GM18508 (cell line): ENCODE measurements around the gene PPP2R5E.
"Not testable (repeated sequence)": the region's sequence is repeated elsewhere in the genome, so short reads cannot be mapped to it uniquely, and the experiment has no call there.

ENCODE experiments used
- ATAC-seq: cut with Tn5 transposase; IDR thresholded peaks from one replicate; pipeline ENCODE4 v1.9.1; 2021; ENCODE audit warnings: moderate number of reproducible peaks; ENCODE audit not compliant: insufficient read depth, unreplicated experiment

PPP2R5E gene

DNA sequence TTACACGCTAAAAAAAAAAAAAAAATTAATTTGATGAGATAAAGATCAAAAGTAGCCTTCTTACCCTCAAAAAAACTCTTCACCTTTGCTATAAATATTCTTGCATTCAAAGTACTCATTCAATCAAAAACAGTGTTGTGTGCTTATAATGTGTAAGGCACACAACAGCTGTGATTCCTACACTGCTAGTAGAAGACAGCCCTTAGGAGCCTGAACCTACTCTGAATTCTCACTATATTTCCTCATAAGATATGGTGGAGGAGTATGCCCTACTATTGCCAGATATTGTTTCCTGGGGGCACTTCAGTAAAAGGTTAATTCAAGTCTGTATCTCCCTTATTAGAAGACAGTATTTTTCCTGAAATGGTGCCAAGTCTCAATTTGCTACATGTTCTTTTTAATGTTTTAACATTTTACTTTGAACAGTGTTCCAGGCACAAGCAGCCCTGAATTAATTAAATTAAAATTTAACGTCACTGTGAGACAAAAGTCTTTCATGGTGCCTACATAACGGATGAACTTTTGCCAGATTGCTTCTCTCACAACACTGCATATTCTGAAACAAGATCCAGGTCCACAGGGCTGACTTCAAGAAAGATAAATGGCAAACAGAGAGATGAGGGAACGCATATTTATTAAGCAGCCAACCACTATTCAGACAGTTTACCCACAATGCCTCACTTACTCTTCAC is 19.3 kb downstream of the PPP2R5E start:
- ATAC-seq = no peak

GRCh38 chr14:63522511-63522910 is 20.7 kb downstream of the PPP2R5E start:
- ATAC-seq = not testable (repeated sequence)

GRCh38 chr14:63517354-63517753 is 25.8 kb downstream of the PPP2R5E start:
- ATAC-seq = no peak

- ATAC-seq = no peak
Measured at GRCh38 chr14:63515240-63515639, 27.9 kb downstream of the PPP2R5E start.

DNA sequence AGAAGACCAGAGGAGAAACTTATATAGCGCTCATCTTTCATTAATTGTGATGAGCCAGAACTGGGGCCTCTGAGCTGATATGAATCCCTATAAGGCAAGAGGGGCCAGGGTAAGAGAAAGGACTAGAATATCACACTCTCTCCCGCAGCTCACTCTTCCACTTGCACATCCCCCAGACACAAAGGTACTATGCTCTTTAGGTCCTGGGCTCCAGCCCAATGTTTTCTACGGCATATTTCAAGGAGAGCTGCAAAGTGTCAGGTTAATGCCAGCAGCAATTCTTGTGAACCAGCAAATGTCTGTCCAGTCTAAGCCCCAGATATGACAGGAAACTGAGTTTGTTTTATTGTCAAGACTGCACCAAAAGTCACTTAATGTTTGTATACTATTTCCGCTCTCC is 29.4 kb downstream of the PPP2R5E start:
- ATAC-seq = no peak

GRCh38 chr14:63512861-63513260 is 30.3 kb downstream of the PPP2R5E start:
- ATAC-seq = no peak

DNA sequence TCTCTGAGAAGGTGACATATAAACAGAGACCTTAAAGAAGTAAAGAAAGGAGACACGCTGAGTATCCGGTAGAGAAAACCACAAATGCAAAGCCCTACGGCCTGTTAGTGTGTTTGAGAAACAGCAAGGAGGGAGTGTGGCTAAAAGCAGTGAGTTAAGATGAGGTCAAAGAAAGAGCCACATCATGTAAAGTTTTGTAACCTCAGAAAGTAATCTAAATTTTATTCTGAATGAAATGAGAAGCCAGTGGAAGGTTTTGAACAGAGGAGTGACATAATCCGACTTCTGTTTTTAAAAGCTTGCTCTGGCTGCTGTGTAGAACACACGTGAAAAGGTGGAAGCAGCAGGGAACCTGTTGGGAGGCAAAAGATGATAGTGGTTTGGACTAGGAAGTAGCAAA is 32.6 kb downstream of the PPP2R5E start:
- ATAC-seq = no peak

- no peak for ATAC-seq
Measured at GRCh38 chr14:63508033-63508432, 35.1 kb downstream of the PPP2R5E start.

DNA sequence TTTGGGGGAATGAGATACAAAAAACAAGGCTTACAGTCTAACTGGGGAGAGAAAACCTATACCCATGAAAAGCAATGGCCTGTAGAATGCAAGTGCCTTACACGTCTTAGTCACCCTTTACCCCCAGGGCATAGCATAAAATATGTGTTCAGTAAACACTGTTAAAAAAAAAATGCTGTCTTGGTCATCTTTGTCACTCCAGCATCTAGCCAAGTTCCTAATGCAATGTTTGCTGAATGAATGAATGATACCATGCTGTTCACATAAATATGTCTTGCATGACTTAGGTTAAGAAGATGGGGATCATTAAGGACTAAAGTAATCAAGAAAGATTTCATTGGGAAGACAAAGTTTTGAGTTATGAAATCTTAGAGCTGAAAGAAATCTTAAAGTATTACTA is 38.5 kb downstream of the PPP2R5E start:
- no peak for ATAC-seq

- ATAC-seq = no peak
Measured at GRCh38 chr14:63501429-63501828, 41.7 kb downstream of the PPP2R5E start.

DNA sequence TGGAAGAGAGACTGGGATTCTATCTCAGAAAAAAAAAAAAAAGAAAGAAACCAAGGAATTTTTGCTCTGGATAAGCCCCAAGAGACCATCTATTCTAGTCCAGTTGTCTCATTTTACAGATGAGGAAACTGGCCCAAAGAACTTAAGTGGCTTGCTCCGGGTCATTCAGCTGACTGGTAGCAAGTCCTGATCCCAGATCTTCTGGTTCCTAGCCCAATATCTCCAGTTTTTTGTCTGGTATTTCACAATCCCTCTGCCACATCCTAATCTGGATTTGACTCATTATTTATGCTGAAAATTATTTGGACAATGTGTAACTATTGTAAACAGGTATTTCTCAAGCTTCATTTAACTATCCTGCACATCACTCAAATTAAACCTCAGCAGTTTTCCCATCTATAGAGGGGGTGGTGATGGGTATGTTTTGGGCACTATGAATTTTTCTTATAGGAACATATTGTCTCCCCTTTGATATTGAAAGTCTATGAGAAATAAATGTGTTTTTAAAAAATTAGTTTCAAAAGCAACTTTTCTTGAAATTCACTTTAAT is 43.4 kb downstream of the PPP2R5E start:
- no peak for ATAC-seq

- ATAC-seq = no peak
Measured at GRCh38 chr14:63496837-63497400, 46.3 kb downstream of the PPP2R5E start.

DNA sequence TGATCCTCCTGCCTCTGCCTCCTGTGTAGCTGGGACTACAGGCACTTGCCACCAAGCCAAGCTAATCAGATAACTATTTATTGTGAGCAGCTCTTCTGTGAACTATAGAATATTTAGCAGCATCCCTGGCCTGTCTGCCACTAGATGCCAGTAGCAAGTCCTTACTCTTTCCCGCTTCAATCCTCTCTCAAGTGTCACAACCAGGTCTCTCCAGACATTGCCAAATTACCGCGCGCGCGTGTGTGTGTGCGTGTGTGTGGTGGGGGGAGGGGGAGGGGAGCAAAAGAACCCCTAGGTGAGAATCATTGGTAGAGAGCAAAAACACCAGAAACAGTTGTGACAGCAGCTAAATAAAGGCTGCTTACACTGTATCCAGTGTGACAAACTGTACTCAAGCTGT is 49.9 kb downstream of the PPP2R5E start:
- ATAC-seq = no peak

- no peak for ATAC-seq
Measured at GRCh38 chr14:63492391-63492790, 50.8 kb downstream of the PPP2R5E start.

GRCh38 chr14:63487724-63488123 is 55.5 kb downstream of the PPP2R5E start:
- ATAC-seq = no peak

GRCh38 chr14:63486738-63487137 is 56.4 kb downstream of the PPP2R5E start:
- no peak for ATAC-seq

- no peak for ATAC-seq
Measured at GRCh38 chr14:63483315-63483714, 59.9 kb downstream of the PPP2R5E start.

GRCh38 chr14:63480599-63480998 is 62.6 kb downstream of the PPP2R5E start:
- ATAC-seq = no peak

DNA sequence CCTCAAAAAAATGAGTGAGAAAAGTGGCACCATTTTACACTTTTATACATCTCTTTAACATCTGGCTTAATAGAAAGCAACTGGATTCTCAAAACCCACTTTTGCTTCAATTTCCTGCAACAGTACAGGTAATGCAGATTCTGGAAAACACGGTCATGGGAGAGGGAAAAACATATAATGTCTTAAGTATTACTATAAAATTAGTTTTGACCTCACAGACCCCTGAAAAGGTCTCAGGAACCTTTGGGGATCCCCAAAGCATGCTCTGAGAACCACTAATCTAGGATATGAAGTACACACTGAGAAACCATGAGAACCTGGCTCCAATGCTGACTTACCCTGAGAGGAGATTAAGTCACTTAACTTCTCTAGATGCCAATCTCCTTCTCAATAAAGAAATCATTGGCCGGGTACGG is 64.7 kb downstream of the PPP2R5E start:
- peak; percentile 37 for ATAC-seq

- ATAC-seq = peak; percentile 65
Measured at GRCh38 chr14:63478010-63478409, 65.2 kb downstream of the PPP2R5E start.

DNA sequence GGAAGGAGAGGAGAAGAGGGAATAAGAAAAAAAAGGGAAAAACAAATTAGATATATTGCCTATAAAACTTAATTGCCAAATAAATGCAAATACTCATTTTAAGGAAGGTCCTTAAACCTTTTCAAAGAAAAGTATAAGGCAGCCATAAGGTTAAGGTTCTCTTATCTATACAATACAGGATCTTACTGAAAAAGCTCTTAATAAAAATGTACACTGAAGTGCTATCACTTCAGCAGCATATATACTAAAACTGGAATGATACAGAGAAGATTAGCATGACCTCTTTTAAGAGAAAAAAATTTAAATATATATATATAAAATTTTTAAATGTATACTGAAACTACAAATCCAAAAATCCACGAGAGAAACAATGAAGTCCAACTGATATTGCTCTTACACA is 65.6 kb downstream of the PPP2R5E start:
- ATAC-seq = no peak

- ATAC-seq = no peak
Measured at GRCh38 chr14:63475761-63476160, 67.4 kb downstream of the PPP2R5E start.
